CD1c-positive myeloid dendritic cell (primary cell): ENCODE results near the gene PRLH.

Source experiments
- DNase-seq: peaks from one replicate; pipeline ENCODE4 v3.0.0-alpha.2; 2016; ENCODE audit errors: extremely low spot score

The PRLH gene

DNA sequence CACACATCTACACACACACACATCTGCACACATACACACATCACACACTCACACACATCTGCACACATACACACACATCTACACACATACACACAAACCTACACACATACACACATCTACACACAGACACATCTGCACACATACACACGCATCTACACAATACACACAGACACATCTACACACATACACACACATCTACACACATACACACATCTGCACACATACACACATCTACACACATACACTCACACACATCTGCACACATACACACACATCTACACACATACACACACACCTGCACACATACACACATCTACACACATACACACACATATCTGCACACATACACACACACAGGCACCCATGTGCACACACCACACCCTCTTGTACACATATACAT, 400 bp upstream of the PRLH start:
- DNase-seq = no peak

DNA sequence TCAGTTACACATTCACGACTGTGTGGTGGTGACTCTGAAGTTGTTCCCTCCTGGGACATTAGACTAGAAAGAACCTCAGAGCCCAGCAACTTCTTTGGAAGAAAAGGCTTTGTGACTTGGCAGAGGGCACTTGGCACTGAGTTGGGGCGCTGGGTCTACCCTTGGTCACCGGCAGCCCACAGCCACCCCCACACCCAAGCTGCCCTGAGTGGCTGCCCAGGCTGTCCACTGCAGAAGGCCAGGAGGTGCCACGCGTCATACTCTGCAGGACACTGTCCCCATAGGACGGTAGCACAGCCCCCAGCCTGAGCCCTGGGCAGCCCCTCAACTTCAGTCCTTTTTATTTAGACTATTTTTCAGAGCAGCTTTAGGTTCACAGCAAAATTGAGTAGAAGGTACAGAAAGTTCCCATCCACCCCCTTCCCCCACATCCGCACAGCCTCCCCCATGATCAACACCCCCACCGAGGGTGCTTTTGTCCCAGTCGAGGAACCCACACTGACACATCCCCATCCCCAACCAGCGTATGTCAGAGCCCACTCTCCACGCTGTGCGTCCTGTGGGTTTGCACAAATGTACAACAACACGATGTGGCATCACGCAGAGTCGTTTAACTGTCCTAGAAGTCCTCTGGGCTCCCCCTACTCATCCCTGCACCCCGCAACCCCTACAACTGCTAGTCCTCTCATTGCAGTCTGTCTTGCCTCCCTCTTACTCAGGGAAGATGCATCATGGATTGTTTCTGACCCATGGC, 1.1 kb downstream of the PRLH start:
- DNase-seq = no peak

DNA sequence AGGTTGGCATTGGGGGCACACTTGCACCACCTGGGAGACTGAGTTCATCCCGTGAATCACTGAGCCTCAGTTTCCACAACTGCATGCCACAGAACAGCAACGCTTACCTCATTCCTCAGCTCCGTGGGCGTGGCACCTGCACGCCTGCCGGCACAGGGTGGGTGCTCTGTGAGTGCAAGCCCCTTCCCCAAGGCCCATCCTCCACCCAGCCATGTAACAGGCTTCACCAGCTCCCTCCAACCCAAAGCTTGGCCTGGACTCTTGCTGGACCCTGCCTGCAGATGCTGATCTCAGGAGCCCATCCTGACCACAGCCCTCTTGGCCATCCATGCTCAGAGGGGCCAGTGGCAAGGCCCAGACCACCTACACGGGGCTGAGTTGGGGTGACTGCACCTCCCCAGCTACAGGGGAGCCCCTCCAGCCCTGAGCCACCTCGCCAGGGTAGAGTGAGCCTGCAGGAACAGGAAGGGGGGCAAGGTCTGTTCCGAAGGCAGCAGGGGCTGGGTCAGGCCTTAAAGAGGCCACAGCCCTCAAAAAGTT, 1.8 kb downstream of the PRLH start:
- no peak for DNase-seq

GRCh38 chr2:237569041-237569440, 2.7 kb downstream of the PRLH start:
- no peak for DNase-seq

- no peak for DNase-seq
These were observed 3.5 kb downstream of the PRLH start for GRCh38 chr2:237569896-237570295.

DNA sequence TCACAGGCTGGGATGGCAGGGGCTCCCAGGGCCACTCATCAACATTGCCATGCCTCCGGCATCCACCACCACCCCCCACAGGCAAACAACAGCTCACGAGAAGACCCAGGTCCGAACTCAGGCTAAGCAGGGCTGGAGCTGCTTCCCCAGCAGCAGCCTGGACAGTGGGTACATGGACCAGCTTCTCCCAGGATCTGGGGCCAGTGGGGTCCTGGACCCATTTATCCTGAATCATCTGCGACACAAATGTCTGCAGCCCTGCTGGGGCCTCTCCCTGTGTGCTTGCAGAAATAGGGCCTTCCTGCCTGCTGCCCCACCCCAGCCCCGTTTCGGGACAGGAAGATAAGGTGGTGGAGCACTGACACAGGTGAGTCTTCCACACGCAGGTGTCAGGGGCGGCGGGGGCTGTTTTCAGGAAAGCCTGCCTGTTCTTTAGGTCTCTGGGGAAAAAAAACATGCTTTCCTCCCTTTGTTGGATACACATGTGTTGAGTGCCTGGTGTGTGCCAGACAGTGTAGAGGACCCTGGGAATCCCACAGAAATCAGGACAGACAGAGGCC, 4.5 kb downstream of the PRLH start:
- DNase-seq = no peak

DNA sequence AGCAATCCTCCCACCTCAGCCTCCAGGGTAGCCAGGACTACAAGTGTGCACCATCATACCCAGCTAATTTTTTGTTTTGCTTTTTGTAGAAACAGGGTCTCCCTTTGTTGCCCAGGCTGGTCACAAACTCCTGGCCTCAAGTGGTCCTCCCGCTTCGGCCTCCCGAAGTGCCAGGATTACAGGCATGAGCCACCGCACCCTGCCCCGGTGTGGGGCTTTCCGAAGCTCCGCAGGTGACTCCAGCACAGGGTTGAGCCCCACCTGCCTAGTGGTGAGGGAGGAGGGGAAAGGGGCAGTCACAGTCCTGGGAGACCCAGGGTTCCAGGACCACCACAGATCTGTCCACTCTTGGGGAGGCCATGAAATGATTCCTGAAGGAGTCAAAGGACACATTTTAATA, 5.2 kb downstream of the PRLH start:
- no peak for DNase-seq

- peak; percentile 92 for DNase-seq
These were observed 5.8 kb downstream of the PRLH start for GRCh38 chr2:237572021-237572741.

DNA sequence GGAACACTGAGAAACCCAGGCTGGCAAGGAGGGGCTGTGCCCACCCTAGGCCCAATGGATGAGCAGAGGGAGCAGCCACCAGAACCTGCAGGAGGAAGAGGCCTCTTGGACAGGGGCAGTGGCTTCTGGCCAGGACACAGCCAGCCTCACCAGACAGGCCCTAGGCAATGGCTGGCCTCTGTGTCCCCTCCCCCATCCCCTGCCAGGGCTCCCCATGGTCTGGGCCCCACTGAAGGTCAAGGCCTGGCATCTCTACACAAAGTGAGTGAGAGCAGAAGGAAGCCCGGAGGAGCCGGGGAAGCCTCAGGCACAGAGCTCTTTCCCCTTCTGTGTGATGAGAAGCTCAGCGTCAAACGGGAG, 6.3 kb downstream of the PRLH start:
- DNase-seq = no peak

DNA sequence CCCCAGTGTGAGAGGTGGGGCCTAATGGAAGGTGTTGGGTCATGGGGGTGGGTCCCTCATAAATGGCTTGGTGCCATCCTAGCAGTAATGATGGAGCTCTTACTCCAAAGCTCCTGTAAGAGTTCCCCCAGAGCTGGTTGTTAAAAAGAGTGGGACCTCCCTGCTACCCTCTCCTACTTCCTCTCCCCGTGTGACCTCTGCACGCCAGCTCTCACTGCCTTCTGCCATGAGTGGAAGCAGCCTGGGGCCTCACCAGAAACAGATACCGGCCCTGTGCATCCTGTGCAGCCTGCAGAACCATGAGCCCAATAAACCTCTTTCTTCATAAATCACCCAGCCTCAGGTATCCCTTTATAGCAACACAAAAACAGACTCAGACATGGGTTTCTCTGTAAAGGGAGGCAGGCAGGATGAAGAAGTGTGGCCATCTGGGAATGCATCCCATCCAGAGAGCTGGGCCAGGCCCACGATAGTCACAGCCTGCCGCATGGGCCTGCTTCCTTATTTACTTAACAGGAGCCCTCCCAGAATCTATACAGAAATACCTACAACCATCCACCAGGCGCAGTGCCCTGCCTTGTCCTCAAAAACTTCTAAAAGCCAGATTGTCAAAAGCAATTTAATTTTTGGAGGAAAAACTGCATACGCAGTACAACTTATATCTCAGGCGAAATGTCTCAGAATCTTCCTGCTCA, 7.5 kb downstream of the PRLH start:
- DNase-seq = no peak

DNA sequence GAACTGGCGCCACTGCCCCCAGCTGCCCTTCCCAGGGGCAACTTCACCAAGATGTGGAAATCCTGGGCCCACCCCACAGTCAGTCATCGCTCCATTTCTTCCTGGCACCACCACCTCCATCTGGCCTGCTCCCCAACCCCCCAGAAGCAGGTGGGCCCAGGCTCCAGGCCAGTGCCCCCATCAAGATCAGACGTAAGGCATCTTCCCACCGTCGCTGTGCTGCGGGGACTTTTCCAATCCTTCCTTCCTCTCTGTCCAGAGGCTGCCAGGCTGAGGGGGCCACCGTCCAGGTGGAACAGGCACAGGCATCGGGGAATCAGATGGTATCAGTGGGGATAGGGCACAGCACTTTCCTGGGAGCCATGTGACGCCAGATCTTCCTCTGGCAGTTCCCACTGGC, 8.1 kb downstream of the PRLH start:
- DNase-seq = no peak

- no peak for DNase-seq
These were observed 8.8 kb downstream of the PRLH start for GRCh38 chr2:237574894-237575868.

- no peak for DNase-seq
These were observed 9.8 kb downstream of the PRLH start for GRCh38 chr2:237575869-237576862.

- no peak for DNase-seq
These were observed 10.6 kb downstream of the PRLH start for GRCh38 chr2:237576974-237577373.

GRCh38 chr2:237577458-237577857, 11.1 kb downstream of the PRLH start:
- no peak for DNase-seq

DNA sequence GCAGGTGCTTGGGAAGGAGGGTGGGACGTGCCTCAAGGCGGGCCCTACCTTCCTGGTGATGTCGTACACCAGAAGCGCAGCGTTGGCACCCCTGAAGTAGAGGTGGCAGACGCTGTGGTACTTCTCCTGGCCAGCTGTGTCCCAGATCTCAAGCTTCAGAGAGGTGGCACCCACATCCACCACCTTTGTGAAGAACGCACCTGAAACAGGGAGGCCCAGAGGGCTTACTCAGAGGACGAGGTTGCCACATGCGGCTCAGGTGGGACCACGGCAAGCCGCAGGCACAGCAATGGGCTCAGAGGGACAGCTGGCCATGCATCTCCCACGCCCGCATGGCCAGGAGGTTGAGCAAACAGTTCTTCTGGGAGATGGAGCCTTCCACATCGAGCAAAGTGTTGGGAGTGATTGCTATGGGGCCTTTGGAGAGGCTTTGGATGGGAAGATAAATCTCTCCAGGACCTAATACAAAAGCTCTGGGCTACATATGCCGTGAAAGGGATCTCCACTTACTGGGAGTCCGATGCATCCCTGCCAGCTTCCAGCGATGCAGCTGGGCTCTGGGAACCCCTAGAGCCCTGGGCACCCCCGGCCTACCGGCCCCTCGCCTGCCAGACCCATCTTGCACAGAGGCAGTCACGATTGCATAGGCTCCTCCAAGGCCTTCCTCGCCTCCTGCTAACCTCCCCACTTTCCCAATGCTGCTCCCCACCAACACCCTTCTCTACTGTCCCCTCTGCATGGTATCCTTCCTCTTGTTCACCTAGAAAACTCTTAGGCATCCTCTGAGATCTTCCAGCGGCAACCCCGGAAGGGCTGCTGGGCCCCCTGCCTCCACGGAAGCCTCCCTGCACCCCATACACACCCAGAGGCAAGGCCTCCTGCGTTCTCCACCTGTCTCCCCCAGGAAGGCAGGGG, 11.8 kb downstream of the PRLH start:
- no peak for DNase-seq

GRCh38 chr2:237581326-237581725, 15.0 kb downstream of the PRLH start:
- DNase-seq = no peak
